Endothelial cell of umbilical vein (primary cell): ENCODE results near the gene SKIDA1. TPM values are rescaled to one million over a fixed set of nuclear protein-coding genes. Genes with fewer than 3 reads are reported as not detected.

Experiments used
- BruUV-seq: library from RNA; stranded (reverse); fragments of 400-500 nt; replicated peaks from 2 replicates; lab custom pipeline; 2021; lab: Mats Ljungman, UMichigan
- CTCF ChIA-PET: fragments of 300-600, 350-600 bp; sonication (Branson Sonifier 250); formaldehyde crosslinking; loops from one replicate; lab custom pipeline; 2021; ENCODE audit warnings: antibody characterized with exemption, inconsistent platforms; lab: Charles Lee
- POLR2A ChIA-PET: fragments of 300-600, 350-600 bp; sonication (Branson Sonifier 250); formaldehyde crosslinking; loops from one replicate; lab custom pipeline; 2021; ENCODE audit warnings: antibody characterized with exemption, inconsistent platforms; lab: Charles Lee
- DNase-seq: peaks from one replicate; pipeline ENCODE4 v3.0.0-alpha.2; 2011; ENCODE audit warnings: low read depth, low spot score
- FAIRE-seq: peaks from 2 replicates; lab custom pipeline; 2011; peaks lifted over from hg19 to GRCh38; lab: Jason Lieb, UNC
- H2AFZ ChIP-seq: 2 replicates; pipeline ENCODE4 v1.6.0; 2012; ENCODE audit warnings: low read depth, low read length, control low read depth, inconsistent platforms
- H3K27ac ChIP-seq: 2 replicates; pipeline ENCODE4 v1.5.1; 2011; ENCODE audit warnings: low read depth, mild to moderate bottlenecking, control low read depth, low read length, moderate library complexity; ENCODE audit not compliant: insufficient read depth
- H3K27me3 ChIP-seq, 2 experiments: 2 replicates each; pipeline versions ENCODE4 v1.6.0 to v1.6.1; 2011; ENCODE audit warnings: low read length in 2 of 2, mixed read lengths in 1 of 2; ENCODE audit not compliant: control insufficient read depth in 2 of 2, insufficient read depth in 2 of 2
- H3K36me3 ChIP-seq, 2 experiments: 2 replicates in 1 of 2; 3 replicates in 1 of 2; pipeline ENCODE4 v1.5.1; 2011; ENCODE audit warnings: low read length in 2 of 2, mild to moderate bottlenecking in 1 of 2, moderate library complexity in 1 of 2; ENCODE audit not compliant: control insufficient read depth in 2 of 2, insufficient read depth in 2 of 2; ENCODE audit errors: extremely low read depth in 1 of 2
- H3K4me1 ChIP-seq: 3 replicates; pipeline ENCODE4 v1.5.1; 2011; ENCODE audit warnings: mild to moderate bottlenecking, low read length; ENCODE audit not compliant: control insufficient read depth, insufficient read depth; ENCODE audit errors: extremely low read depth
- H3K4me2 ChIP-seq: 2 replicates; pipeline ENCODE4 v1.6.1; 2011; ENCODE audit warnings: low read length, control low read depth, mixed read lengths; ENCODE audit not compliant: insufficient read depth
- H3K4me3 ChIP-seq, 3 experiments: fragments of 200-600 bp in 1 of 3; sonication (generic), shearing (Covaris generic) in 1 of 3; replicated peaks in 1 of 3; 2 replicates each; pipeline ENCODE4 v1.5.1; 2011 to 2016; ENCODE audit warnings: control low read depth in 3 of 3, low read length in 3 of 3, mild to moderate bottlenecking in 2 of 3, inconsistent platforms in 1 of 3, low read depth in 1 of 3, moderate library complexity in 1 of 3; ENCODE audit not compliant: insufficient read depth in 1 of 3
- H3K79me2 ChIP-seq: 2 replicates; pipeline ENCODE4 v1.6.0; 2012; ENCODE audit warnings: low read length, inconsistent platforms; ENCODE audit not compliant: control insufficient read depth, insufficient read depth
- H3K9ac ChIP-seq: replicated peaks from 2 replicates; pipeline ENCODE3; 2011; ENCODE audit warnings: low read length, control low read depth; ENCODE audit not compliant: insufficient read depth; ENCODE audit errors: extremely low read depth
- H3K9me1 ChIP-seq: replicated peaks from 3 replicates; pipeline ENCODE4 v1.6.0; 2011; ENCODE audit warnings: mild to moderate bottlenecking, low read length; ENCODE audit not compliant: control insufficient read depth, insufficient read depth; ENCODE audit errors: extremely low read depth
- H3K9me3 ChIP-seq: replicated peaks from 2 replicates; pipeline ENCODE4 v1.5.1; 2012; ENCODE audit warnings: low read length, inconsistent platforms; ENCODE audit not compliant: control insufficient read depth, insufficient read depth
- H4K20me1 ChIP-seq: replicated peaks from 2 replicates; pipeline ENCODE3; 2011; ENCODE audit warnings: mild to moderate bottlenecking, low read length; ENCODE audit not compliant: control insufficient read depth, insufficient read depth; ENCODE audit errors: extremely low read depth
- CTCF ChIP-seq, 2 donors: IDR thresholded peaks; 1 replicate in 1 of 2; 2 replicates in 1 of 2; pipeline ENCODE4 v1.5.1; 2011; ENCODE audit warnings: low read length in 2 of 2, mild to moderate bottlenecking in 2 of 2, moderate library complexity in 2 of 2, control low read depth in 1 of 2, inconsistent platforms in 1 of 2, low read depth in 1 of 2; ENCODE audit not compliant: insufficient read depth in 1 of 2; ENCODE audit errors: extremely low read depth in 1 of 2
- EZH2 ChIP-seq: IDR thresholded peaks from 2 replicates; pipeline ENCODE4 v1.6.1; 2012; ENCODE audit warnings: borderline replicate concordance, low read depth, mild to moderate bottlenecking, moderate library complexity, low read length, inconsistent platforms; ENCODE audit not compliant: severe bottlenecking
- FOS ChIP-seq: IDR thresholded peaks from 2 replicates; pipeline ENCODE4 v1.6.1; 2011; ENCODE audit warnings: mild to moderate bottlenecking, low read length, moderate library complexity, borderline replicate concordance; ENCODE audit not compliant: insufficient read depth
- GATA2 ChIP-seq: IDR thresholded peaks from 2 replicates; pipeline ENCODE4 v1.7.0; 2011; ENCODE audit warnings: low read depth, mild to moderate bottlenecking, moderate library complexity, mixed read lengths, low read length; ENCODE audit not compliant: insufficient read length, insufficient read depth
- JUN ChIP-seq: IDR thresholded peaks from 2 replicates; pipeline ENCODE4 v1.6.1; 2011; ENCODE audit warnings: borderline replicate concordance, low read depth; ENCODE audit not compliant: insufficient read length, insufficient read depth
- MAX ChIP-seq: IDR thresholded peaks from 2 replicates; pipeline ENCODE4 v1.6.1; 2011; ENCODE audit not compliant: insufficient read depth, insufficient read length
- MYC ChIP-seq: IDR thresholded peaks from one replicate; pipeline ENCODE4 v1.6.1; 2011; ENCODE audit warnings: mild to moderate bottlenecking, low read depth, low read length
- POLR2A ChIP-seq: IDR thresholded peaks from 2 replicates; pipeline ENCODE4 v1.6.1; 2012; ENCODE audit warnings: low read depth, mild to moderate bottlenecking, control low read depth, low read length
- POLR2AphosphoS5 ChIP-seq: IDR thresholded peaks from 2 replicates; pipeline ENCODE4 v1.6.1; 2012; ENCODE audit warnings: low read depth, mild to moderate bottlenecking, control low read depth, low read length, moderate library complexity; ENCODE audit not compliant: insufficient read depth
- dilution Hi-C: fragments of 300-500 bp; cut with MboI; formaldehyde crosslinking; loops from one replicate; pipeline ENCODE4 v1.15.0; 2019; ENCODE audit warnings: low sequenced_read_pairs; ENCODE audit not compliant: extremely low pct_ligation_motif_present
- intact Hi-C: fragments of 100-400 bp; cut with micrococcal nuclease; formaldehyde crosslinking; loops from one replicate; pipeline ENCODE4 v1.10.0; 2022
- polyA plus RNA-seq, 4 experiments: library from polyadenylated mRNA; depleted of rRNA in 3 of 4; stranded (reverse) in 3 of 4; unstranded in 1 of 4; fragments of >200 nt; gene quantifications; 2 replicates each; pipeline versions ENCODE4 v1.2.1 to v1.2.3, GENCODE V29; 2011 to 2012; ENCODE audit warnings: missing spikeins in 1 of 4
- total RNA-seq: library from RNA; stranded (reverse); gene quantifications from 2 replicates; pipeline ENCODE4 v1.2.3, GENCODE V29; 2021

Gene SKIDA1
- total and polyA plus RNA-seq, 2 donors (not counting 3 experiments of a cell fraction or from before 2014, with no cell fraction given), result 0.21 to 0.71 TPM

- no peak overlapping the region for H2AFZ ChIP-seq
- no peaks in the 10 kb centered on the region for H3K79me2 ChIP-seq
- H3K9me1 ChIP-seq, result no peaks in the 10 kb centered on the region
- no peaks in the 10 kb centered on the region for H4K20me1 ChIP-seq
- no peak overlapping the region for H3K27ac ChIP-seq
- DNase-seq (no peak), FAIRE-seq (no peak)
- H3K4me3 ChIP-seq, result no peak overlapping the region
- intact Hi-C loops, result no loop called here
- H3K4me2 ChIP-seq, result no peak overlapping the region
- BruUV-seq, result no TSS peak
- no peak overlapping the region for H3K9ac ChIP-seq
- TF ChIP-seq MAX (no peak), EZH2 (no peak), POLR2AphosphoS5 (no peak), JUN (no peak), POLR2A (no peak), GATA2 (no peak), CTCF (IDR thresholded peaks at IDR 0.05; ENCODE audit: extremely low read depth in 1 of 2, insufficient read depth in 1 of 2, low read depth in 1 of 2, low read length in 2 of 2) (no peak), MYC (no peak), FOS (no peak)
- H3K27me3 ChIP-seq, result peaks cover 10 to 31% of the 10 kb centered on the region in 2 experiments
- POLR2A ChIA-PET, result no interaction called here
- CTCF ChIA-PET, result interaction anchor here (0.5 to 0.7 kb wide), 2 partner anchors 51 to 232 kb away, joined by 3 read pairs; no protein-coding TSS in a partner anchor
- no peaks in the 10 kb centered on the region for H3K36me3 ChIP-seq
- dilution Hi-C loops, result no loop called here
- no peaks in the 10 kb centered on the region for H3K9me3 ChIP-seq
- H3K4me1 ChIP-seq, result peaks cover 5% of the 10 kb centered on the region
These were observed 24.9 kb downstream of the SKIDA1 start for GRCh38 chr10:21500578-21500910.
